Epithelial cell of esophagus (primary cell): ENCODE data around the gene CISD3.

Experiments used
- DNase-seq: peaks from one replicate; pipeline ENCODE4 v3.0.0; 2010; ENCODE audit warnings: low read depth
- H3K4me3 ChIP-seq: 2 replicates; pipeline ENCODE4 v1.5.1; 2011; ENCODE audit warnings: mild to moderate bottlenecking, low read length, control low read depth
- TF ChIP-seq, protein P1 (sequence below): IDR thresholded peaks from 2 replicates; pipeline ENCODE4 v1.5.1; 2011; ENCODE audit warnings: low read depth, mild to moderate bottlenecking, low read length, control low read depth, inconsistent platforms; ENCODE audit not compliant: insufficient read depth; ENCODE audit errors: missing control alignments

Gene CISD3

GRCh38 chr17:38697061-38697820 lies 32.9 kb upstream of the CISD3 start:
- H3K4me3 ChIP-seq = no peak overlapping the region
- TF ChIP-seq, protein P1, sequence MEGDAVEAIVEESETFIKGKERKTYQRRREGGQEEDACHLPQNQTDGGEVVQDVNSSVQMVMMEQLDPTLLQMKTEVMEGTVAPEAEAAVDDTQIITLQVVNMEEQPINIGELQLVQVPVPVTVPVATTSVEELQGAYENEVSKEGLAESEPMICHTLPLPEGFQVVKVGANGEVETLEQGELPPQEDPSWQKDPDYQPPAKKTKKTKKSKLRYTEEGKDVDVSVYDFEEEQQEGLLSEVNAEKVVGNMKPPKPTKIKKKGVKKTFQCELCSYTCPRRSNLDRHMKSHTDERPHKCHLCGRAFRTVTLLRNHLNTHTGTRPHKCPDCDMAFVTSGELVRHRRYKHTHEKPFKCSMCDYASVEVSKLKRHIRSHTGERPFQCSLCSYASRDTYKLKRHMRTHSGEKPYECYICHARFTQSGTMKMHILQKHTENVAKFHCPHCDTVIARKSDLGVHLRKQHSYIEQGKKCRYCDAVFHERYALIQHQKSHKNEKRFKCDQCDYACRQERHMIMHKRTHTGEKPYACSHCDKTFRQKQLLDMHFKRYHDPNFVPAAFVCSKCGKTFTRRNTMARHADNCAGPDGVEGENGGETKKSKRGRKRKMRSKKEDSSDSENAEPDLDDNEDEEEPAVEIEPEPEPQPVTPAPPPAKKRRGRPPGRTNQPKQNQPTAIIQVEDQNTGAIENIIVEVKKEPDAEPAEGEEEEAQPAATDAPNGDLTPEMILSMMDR = no peak
- no peak for DNase-seq

DNA sequence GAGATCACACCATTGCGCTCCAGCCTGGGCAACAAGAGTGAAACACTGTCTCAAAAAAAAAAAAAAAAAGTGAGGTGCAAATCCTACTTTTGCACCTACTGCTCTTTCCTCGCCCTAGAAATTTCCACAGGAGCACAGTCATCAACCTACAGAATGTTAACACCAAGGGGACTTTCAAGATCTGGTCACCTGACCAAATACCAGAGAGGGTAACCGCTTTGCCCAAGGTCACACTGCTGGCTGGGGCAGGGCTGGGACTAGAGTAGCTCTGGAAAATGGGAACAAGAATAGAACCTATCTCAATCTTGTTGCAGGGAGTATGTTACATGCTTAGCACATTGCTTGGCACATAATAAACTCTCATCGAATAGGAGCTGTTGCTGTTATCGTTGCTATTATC lies 31.4 kb upstream of the CISD3 start:
- TF ChIP-seq, protein P1 = no peak
- no peak for DNase-seq

DNA sequence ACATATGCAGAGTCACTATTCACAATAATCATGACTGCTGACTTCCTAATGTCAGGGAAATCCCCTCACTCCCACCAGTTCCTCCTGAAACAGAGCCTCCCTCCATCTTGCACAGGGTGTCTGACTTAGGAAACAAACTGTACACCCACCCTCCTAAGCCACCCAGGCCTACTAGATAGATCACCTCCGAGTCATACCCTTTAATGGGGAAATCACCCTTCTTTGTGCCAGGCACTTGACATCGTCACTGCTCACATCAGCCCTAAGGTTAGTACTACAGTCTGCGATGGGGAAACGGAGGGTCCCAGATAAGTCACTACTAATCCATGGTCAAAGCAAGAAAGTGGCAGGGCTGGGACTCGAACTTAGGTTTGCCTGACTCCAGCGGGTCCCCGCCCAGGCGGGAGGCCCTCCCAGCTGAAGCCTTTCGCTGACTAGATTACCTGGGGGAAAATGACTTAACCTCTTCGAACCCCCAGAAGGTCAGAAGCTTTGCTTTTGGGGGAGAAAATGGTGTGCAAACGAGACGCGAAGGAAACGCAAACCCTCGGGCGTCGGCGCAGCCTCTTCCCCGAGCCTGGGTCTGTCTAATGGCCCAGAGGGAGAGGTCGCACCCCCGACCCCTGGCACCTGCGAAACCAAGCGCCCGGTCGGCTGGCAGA lies 28.5 kb upstream of the CISD3 start:
- TF ChIP-seq, protein P1 = no peak

More for the DNA sequence above, 31.4 kb upstream of the CISD3 start:
- H3K4me3 ChIP-seq = no peak overlapping the region

GRCh38 chr17:38702166-38702915 lies 27.8 kb upstream of the CISD3 start:
- peak overlapping the region; percentile 81 for H3K4me3 ChIP-seq
- peak; percentile 89 for DNase-seq
- TF ChIP-seq, protein P1 = no peak

More for the DNA sequence above, 28.5 kb upstream of the CISD3 start:
- H3K4me3 ChIP-seq = peak overlapping the region; percentile 60
- DNase-seq = peak; percentile 58

DNA sequence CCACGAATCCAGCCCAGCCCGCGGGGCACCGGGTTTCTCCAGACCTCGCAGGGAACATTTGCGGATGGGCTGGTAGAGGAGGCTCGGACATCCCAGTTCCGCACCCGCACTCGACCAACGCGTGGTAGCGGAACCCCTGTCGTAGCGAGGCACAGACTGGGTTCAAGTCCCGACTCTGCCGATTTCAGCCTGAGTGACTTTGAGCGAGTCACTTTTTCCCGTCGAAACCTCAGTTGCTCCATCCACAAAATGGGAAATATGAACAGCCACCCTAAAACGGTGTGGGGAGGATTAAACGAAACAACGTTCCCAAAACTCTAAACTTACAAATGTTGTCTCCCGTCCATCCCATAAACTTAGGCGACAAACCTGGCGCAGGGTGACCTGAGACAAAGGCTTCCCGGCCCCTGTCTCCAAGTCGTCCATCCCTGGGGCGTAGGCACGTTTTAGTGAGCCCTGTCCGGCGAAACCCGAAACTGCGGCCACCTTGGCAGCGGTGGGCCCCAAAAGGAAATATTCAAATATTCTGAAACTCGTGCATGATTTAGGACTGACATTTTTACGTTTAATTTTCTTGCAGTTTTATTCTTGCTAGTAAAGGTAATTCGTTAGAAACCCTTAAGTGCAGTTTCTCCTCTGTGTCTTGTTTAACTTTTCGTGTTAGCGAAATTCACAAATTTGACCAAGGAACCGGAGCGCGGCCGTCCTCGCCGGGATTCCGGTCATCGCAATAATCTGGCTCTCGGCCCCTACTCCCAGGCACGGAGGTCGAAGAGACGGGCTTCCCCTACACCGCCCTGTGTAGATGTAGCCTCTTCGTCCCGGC lies 27.0 kb upstream of the CISD3 start:
- no peak for DNase-seq
- peak overlapping the region; percentile 81 for H3K4me3 ChIP-seq
- TF ChIP-seq, protein P1 = no peak
